H1 (cell line): Measurements from ENCODE around the gene AOPEP.

Source experiments
- ASH2L ChIP-seq: fragments of 200-600, 300-600 bp; sonication (generic); IDR thresholded peaks from one replicate; pipeline ENCODE4 v1.7.1; 2017; ENCODE audit warnings: low read length
- CTCF ChIP-seq, 3 experiments: IDR thresholded peaks; 1 replicate in 2 of 3; 2 replicates in 1 of 3; pipeline versions ENCODE4 v1.5.1 to v1.6.1; 2011; ENCODE audit warnings: low read length in 3 of 3, mild to moderate bottlenecking in 3 of 3, inconsistent platforms in 2 of 3, low read depth in 1 of 3, moderate library complexity in 1 of 3; ENCODE audit not compliant: insufficient read depth in 1 of 3; ENCODE audit errors: control extremely low read depth in 1 of 3
- HDAC2 ChIP-seq, 2 experiments: fragments of 300-600 bp in 1 of 2; sonication (generic) in 1 of 2; IDR thresholded peaks; 2 replicates each; pipeline ENCODE4 v1.6.1; 2011 to 2012; ENCODE audit warnings: low read depth in 2 of 2, low read length in 2 of 2, mild to moderate bottlenecking in 2 of 2, moderate library complexity in 2 of 2, borderline replicate concordance in 1 of 2, inconsistent platforms in 1 of 2
- JUND ChIP-seq: IDR thresholded peaks from 2 replicates; pipeline ENCODE4 v1.6.1; 2011; ENCODE audit warnings: mild to moderate bottlenecking, improper control_type of control experiment, low read length
- NRF1 ChIP-seq: IDR thresholded peaks from 2 replicates; pipeline ENCODE4 v1.6.1; 2011; ENCODE audit warnings: mild to moderate bottlenecking, low read depth, low read length, improper control_type of control experiment
- POLR2AphosphoS5 ChIP-seq: IDR thresholded peaks from 2 replicates; pipeline ENCODE4 v1.6.1; 2011; ENCODE audit warnings: low read depth, low read length
- SP1 ChIP-seq: IDR thresholded peaks from 2 replicates; pipeline ENCODE4 v1.6.1; 2011; ENCODE audit warnings: low read depth, low read length
- SP2 ChIP-seq: IDR thresholded peaks from 2 replicates; pipeline ENCODE4 v1.6.1; 2012; ENCODE audit warnings: mild to moderate bottlenecking, low read length, inconsistent platforms
- SP4 ChIP-seq: IDR thresholded peaks from 2 replicates; pipeline ENCODE4 v1.6.1; 2012; ENCODE audit warnings: low read length, inconsistent platforms
- ZNF274 ChIP-seq: IDR thresholded peaks from 2 replicates; pipeline ENCODE4 v1.7.0; 2012; ENCODE audit warnings: low read length, borderline replicate concordance; ENCODE audit errors: extremely low read depth

- TF ChIP-seq POLR2AphosphoS5, result no peak
- TF ChIP-seq ZNF274, result no peak
- TF ChIP-seq NRF1, result no peak
- no peak for TF ChIP-seq HDAC2 (IDR thresholded peaks at IDR 0.05; ENCODE audit: borderline replicate concordance in 1 of 2, low read depth in 2 of 2, low read length in 2 of 2)
- no peak for TF ChIP-seq ASH2L
- no peak for TF ChIP-seq CTCF (IDR thresholded peaks at IDR 0.05; ENCODE audit: control extremely low read depth in 1 of 3, insufficient read depth in 1 of 3, low read depth in 1 of 3, low read length in 3 of 3)
- TF ChIP-seq SP1, result no peak
- TF ChIP-seq SP4, result no peak
- no peak for TF ChIP-seq JUND
- TF ChIP-seq SP2, result no peak
These were observed 74.7 kb downstream of the AOPEP start for GRCh38 chr9:94801234-94801633.
